Stimulated activated CD4-positive, alpha-beta T cell treated with anti-CD3 and anti-CD28 coated beads, Interleukin-12 subunit alpha, Interleukin-12 subunit beta, amount 100 ng/mL, for 24 hours (primary cell): ENCODE results near the gene BIRC5.
"Not testable (repeated sequence)": the region's sequence is repeated elsewhere in the genome, so short reads cannot be mapped to it uniquely, and the experiment has no call there.

Experiments
- DNase-seq, 2 experiments: peaks; one replicate each; pipeline ENCODE4 v3.0.0-alpha.2; 2020; ENCODE audit warnings: low read depth in 2 of 2

Gene BIRC5

GRCh38 chr17:78240012-78240655 lies 26.1 kb downstream of the BIRC5 start:
- no peak for DNase-seq

- no peak for DNase-seq
Measured at GRCh38 chr17:78240839-78241238, 26.8 kb downstream of the BIRC5 start.

- no peak for DNase-seq
Measured at GRCh38 chr17:78241277-78242023, 27.4 kb downstream of the BIRC5 start.

DNA sequence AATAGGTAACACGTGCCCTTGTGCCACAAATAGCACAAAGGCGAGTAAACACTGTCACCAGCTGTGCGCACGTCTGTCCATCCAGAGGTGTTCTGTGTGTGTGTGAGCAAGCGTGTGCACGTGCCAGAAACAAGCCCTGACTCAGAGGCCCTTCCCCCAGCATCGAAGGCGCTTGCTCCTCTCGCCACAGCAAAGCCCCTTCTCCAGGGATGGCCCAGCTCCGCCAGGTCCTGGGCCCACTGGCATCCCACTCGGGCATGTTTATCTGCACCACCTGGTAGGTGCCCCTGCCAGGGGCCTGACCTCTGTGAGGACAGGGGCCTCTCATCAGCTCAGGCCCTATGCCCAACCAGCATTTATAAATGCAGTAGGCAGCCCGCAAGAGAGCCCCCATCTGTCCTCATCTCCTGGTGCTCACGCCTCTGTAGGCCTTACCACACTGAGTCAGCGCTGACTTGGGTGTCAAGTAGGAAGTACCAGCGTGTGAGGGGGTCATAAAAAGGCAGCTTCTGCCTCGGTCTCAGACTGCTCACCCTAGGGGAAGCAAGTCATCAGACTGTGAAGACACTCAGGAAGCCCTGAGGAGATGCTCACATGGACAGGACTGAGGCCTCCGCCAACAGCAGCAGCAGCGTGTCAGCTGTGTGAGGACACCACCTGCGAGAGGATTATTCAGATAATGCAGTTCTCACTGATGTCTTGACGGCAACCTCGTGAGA lies 28.1 kb downstream of the BIRC5 start:
- DNase-seq: no peak

GRCh38 chr17:78247304-78247703 lies 33.3 kb downstream of the BIRC5 start:
- no peak for DNase-seq

GRCh38 chr17:78248051-78248914 lies 34.2 kb downstream of the BIRC5 start:
- DNase-seq: no peak

DNA sequence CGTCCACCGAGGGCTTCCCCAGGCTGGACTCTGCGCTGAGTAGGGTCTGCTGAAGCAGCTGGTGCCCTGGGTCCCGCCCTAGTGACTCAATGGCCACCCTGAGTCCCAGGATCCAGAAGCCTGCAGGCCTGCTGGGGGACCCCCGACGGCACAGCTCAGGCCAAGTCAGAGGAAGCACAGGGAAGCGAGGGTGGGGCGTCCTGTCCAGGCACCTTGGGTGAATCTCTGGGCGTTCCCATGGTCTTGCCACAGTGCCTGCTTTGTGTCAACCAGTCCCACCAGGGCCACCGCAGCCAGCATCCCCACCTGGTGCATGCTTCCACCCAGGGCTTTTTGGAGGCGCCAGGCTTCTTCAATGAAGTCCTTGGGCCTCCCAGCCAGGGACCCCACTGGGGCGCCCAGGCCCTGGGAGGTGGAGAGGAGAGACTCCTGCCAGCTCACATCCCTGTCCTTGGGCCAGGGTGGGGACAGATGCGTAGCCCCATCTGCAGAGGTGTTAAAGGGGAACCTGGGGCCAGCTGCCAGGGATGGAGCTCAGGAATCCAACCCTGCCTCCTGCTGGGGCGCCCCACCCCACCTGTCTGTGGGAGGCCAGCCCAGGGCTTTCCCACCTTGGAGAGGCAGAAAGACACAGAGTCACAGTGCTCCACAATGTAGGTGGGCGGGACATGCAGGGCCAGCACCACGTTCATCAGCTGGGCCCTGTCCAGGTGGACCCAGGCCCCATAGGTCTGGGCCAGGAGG lies 35.2 kb downstream of the BIRC5 start:
- DNase-seq: no peak

- DNase-seq: no peak
Measured at GRCh38 chr17:78249818-78250806, 36.1 kb downstream of the BIRC5 start.

GRCh38 chr17:78250891-78251772 lies 37.1 kb downstream of the BIRC5 start:
- DNase-seq: peak; percentile 65 to 85

DNA sequence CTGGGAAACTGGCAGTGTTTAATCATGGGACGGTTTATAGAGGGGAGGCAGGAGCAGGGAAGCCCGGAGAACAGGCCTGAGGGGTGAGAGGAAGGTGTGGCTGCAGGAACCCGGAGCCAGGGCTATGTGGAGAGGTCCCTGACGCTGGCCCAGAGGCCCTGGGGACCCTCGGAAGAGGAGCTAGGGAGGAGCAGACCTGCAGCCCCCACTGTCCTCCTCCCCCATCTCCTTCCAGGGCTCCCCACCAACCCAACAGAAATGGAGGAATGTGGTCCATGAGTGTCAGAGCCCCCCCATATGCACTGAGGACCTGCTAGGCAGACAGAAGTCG lies 37.7 kb downstream of the BIRC5 start:
- DNase-seq: no peak

DNA sequence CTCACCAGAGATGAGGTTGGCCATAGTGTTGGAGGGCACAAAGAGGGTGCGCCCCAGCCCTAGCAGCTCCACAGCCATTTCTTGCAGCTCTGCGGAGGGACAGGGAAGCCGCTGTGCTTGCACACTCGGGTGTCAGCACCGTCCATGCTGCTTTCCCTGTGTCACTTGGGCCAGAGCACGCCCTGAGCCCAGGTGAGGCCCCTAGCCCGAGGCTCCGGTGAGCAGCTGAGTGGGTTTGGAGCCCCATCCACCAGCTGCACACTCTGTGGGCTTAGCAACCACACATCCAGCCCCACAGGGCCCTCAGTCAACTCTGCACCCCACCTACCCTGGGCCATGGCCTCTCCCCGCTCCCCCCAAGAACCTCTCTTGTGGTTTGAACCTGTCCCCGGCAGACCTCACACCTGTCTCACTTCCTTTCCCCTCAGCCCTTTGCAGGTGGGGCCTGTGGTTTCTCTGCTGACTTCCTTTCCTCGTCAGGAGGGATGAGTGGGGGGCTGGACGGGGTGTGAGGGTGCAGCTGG lies 38.1 kb downstream of the BIRC5 start:
- no peak for DNase-seq

DNA sequence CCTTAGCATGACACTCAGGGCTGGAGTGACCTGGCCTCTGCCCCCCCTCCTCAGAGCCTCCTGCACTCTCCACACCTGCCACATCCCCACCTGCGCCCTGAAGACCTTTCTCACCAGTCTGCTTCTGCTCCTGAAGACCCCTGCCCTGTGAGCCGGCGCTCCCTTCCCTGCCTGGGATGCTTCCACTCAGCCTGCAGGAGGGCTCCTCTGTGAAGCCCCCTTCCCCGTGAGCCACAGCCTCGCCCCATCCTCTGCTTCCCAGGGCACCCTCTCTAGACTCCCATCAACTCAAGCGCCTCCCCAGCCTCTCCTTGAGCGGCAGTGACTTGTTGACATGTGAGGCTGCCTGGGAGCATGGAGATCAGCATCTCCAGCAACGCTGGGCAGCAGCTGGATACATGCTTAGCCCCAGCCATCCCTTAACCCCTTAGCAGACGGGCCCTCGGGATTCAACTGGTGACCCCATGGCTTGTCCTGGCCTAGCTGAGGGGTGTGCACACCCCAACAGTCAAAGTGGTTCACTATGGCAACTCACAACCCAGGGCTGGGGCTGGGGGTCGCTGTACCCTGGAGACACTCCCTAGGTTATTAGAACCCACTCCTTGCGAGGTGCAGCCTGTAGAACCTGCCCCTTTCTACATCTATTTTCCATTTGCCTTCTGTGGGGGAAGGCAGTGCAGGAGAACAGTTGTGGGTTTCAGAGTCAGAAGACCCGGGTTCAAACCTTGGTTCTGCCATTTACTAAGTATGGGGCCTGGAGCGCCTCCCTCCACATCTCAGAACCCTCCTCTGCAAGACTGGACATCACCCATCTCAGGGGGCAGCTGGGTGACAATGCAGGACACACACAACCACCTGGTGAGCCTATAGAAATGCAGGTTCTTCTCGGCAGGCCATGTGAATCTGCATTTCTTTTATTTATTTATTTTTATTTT lies 38.9 kb downstream of the BIRC5 start:
- no peak for DNase-seq

DNA sequence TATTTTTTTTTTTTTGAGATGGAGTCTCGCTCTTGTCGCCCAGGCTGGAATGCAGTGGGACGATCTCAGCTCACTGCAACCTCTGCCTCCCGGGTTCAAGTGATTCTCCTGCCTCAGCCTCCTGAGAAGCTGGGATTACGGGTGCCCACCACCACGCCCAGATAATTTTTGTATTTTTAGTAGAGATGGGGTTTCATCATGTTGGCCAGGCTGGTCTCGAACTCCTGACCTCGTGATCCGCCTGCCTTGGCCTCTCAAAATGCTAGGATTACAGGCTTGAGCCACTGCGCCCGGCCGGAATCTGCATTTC lies 39.5 kb downstream of the BIRC5 start:
- DNase-seq: not testable (repeated sequence)

DNA sequence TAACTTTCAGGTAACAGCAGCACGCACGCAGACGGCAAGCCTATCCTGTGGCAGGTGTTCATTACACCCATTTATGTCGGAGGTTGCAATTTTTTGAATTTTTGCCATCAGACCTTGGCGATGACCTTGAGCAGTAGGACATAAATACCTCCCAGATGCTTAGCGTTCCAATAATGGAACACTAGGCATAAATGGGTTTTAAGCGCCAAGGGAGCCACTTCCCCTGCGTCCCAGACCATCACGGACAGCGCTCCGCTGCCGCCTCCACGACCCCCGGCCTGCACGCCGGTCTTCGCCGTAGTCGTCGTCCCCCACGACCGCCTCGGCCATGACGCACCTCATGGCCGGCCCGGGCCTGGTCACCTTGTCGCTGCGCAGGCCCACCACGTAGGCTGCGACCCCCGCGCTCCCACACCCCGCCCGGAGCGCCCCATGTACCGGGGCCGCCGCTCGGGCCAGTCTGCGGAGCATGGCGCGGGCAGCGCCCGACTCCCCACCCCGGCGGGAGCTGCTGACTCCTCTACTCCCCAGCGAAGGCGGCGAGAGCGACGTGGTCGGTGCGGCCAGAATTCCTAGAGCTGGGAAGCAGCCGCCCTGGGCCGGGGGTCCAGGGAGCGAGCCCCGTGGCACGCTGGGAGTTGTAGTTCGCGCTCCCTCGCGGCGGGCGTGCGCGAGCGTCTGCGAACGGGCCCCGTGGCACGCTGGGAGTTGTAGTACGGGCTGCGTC lies 40.1 kb downstream of the BIRC5 start:
- DNase-seq: peak; percentile 65 to 79

DNA sequence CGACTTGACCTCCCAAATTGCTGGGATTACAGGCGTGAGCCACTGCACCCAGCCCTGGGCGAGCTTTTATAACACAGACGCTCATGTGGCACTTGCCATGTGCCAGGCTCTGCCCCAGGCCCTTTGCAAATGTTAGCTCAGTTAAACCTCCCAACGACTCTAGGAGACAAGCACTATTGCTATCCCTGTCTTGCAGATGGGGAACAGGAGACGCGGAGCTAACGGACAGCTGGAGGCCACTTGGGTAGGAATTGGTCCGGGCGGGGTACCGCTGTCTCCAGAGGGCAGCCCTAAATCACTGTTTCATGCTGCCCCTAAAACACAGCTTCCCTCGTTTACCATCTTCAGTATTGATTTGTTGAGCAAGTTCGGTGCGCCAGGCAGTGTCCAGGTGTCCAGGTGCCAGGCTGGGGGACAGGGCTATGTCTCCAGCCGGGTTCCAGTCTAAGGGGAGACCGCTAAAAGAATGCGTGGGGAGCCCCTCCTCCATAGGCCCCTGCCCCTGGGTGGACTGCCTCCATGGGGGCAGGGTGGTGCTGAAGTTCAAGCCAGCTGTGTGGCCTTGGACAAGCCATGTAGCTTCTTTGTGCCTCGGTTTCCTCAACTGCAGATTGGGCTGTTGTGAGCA lies 41.1 kb downstream of the BIRC5 start:
- DNase-seq: no peak

DNA sequence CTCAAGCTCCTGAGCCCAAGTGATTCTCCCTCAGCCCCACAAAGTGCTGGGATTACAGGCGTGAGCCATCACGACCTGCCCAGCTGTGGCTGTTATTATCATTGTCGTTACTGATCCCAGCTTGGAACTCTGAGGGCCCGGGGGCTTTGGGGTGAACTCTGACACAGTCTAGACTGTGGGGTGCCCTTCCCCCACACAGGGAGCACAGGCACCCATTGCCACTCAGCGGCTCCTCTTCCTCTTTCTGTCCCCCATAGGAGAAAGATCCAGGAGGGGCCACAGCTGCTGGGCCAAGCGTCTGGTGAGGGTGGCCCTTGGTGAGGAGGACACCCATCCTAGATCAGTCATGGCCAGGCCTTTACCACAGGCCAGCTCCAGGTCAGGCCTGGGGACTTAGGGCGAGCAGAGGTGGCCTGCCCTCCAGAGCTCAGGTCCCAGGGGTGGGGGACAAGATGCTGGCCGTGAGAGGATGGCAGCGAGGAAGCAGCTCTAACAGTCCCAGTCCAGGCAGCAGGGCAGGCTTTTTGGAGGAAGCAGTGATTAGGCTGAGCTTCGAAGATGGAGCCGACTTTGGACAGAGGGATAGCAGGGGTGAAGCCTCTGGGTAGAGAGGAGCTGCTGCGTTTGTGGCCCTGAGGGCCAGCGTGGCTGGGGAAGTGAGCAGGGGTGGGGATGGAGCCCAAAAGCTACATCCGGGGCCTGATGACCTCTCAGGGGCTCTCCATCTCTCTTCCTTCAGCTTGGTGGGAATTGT lies 42.1 kb downstream of the BIRC5 start:
- DNase-seq: no peak
